ENCODE data around the gene FUS. TPM values are rescaled to one million over a fixed set of nuclear protein-coding genes. Genes with fewer than 3 reads are reported as not detected.

Gene FUS
- total and polyA plus RNA-seq, 2 of the 13 experiments (the other 11 are each of a cell fraction or from before 2014, with no cell fraction given): 68.1 to 168 TPM

- TF ChIP-seq HOXA9 (CRISPR knock-in tag; IDR thresholded peaks at IDR 0.05; ENCODE audit: borderline replicate concordance): no peak
- TF ChIP-seq HCFC1 (IDR thresholded peaks at IDR 0.05; ENCODE audit: low read depth, low read length): peak; percentile 51; the same call in 1 of the 2 replicates
- peak; percentile 97 for TF ChIP-seq HNRNPL (IDR thresholded peaks at IDR 0.05; ENCODE audit: low read depth, low read length)
- peak; percentile 66; the same call in 1 of the 2 replicates for TF ChIP-seq HES4 (CRISPR knock-in tag; IDR thresholded peaks at IDR 0.05; ENCODE audit: borderline replicate concordance)
- peak; percentile 90; the same call in 1 of the 2 replicates for TF ChIP-seq ZNF580 (CRISPR knock-in tag; IDR thresholded peaks at IDR 0.05; ENCODE audit: borderline replicate concordance, low read depth)
- TF ChIP-seq NFKB2 (CRISPR knock-in tag; IDR thresholded peaks at IDR 0.05; ENCODE audit: borderline replicate concordance): no peak
- TF ChIP-seq GMEB2 (CRISPR knock-in tag; IDR thresholded peaks at IDR 0.05; ENCODE audit: low read depth): 0 out of 2 replicates have a peak, but pooled peaks have one; percentile 40
- TF ChIP-seq RNF219 (CRISPR knock-in tag; IDR thresholded peaks at IDR 0.05): no peak
- TF ChIP-seq MEIS2 (CRISPR knock-in tag; IDR thresholded peaks at IDR 0.05): peak; percentile 35
- TF ChIP-seq EHMT2 (IDR thresholded peaks at IDR 0.05; ENCODE audit: borderline replicate concordance, low read depth, low read length): no peak
- TF ChIP-seq ZNF280D (CRISPR knock-in tag; IDR thresholded peaks at IDR 0.05): peak; percentile 84; the same call in 1 of the 2 replicates
- TF ChIP-seq ZNF253 (CRISPR knock-in tag; IDR thresholded peaks at IDR 0.05; ENCODE audit: borderline replicate concordance): no peak
- no peak for TF ChIP-seq ZNF672 (CRISPR knock-in tag; IDR thresholded peaks at IDR 0.05)
- TF ChIP-seq SOX6 (IDR thresholded peaks at IDR 0.05): no peak
- peak; percentile 75 for TF ChIP-seq SOX6 (CRISPR knock-in tag; IDR thresholded peaks at IDR 0.05)
- 0 out of 2 replicates have a peak, but pooled peaks have one; percentile 40 for TF ChIP-seq ZNF773 (CRISPR knock-in tag; IDR thresholded peaks at IDR 0.05; ENCODE audit: borderline replicate concordance)
- TF ChIP-seq BCL3 (CRISPR knock-in tag; IDR thresholded peaks at IDR 0.05): peak; percentile 94
- TF ChIP-seq ZNF724P (CRISPR knock-in tag; IDR thresholded peaks at IDR 0.05; ENCODE audit: borderline replicate concordance): peak; percentile 32
- TF ChIP-seq DBP (CRISPR knock-in tag; IDR thresholded peaks at IDR 0.05; ENCODE audit: not compliant biosample characterization): no peak
These were observed 37.6 kb upstream of the FUS start (continued) for GRCh38 chr16:31142109-31143010.

Measured in HepG2 (cell line).